ENCODE measurements around the gene KCNF1. TPM values are rescaled to one million over a fixed set of nuclear protein-coding genes. Genes with fewer than 3 reads are reported as not detected.

KCNF1 gene
- total and polyA plus RNA-seq, 9 donors, result 0.11 to 0.30 (median 0.14) TPM; not detected in 5

DNA sequence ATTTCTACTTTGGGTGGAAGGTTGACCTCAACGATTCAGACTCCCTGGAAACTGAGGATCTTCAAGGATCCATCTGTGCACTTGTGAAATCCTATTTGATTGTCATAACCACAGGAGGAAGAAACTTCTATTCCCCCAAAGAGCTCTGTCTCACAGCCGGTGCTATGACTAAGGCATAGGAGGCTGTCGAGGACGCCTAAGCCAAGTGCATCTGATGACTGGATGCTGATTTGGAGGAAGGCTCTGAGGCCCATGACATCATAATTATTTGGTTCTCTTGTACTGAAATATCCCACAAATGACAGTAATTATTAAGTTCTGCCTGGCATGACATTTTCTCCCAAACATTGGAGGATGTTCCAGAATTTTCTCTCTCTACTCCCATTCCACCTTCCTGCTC is 13.8 kb upstream of the KCNF1 start:
- no peak overlapping the region for H3K4me3 ChIP-seq
- no peaks in the 10 kb centered on the region for H3K9me3 ChIP-seq
- H3K4me1 ChIP-seq (ENCODE audit: insufficient read depth), result no peaks in the 10 kb centered on the region
- intact Hi-C loops (cut with DNase I), result no loop called here
- H3K27ac ChIP-seq, result no peak overlapping the region
- TF ChIP-seq, protein P1, sequence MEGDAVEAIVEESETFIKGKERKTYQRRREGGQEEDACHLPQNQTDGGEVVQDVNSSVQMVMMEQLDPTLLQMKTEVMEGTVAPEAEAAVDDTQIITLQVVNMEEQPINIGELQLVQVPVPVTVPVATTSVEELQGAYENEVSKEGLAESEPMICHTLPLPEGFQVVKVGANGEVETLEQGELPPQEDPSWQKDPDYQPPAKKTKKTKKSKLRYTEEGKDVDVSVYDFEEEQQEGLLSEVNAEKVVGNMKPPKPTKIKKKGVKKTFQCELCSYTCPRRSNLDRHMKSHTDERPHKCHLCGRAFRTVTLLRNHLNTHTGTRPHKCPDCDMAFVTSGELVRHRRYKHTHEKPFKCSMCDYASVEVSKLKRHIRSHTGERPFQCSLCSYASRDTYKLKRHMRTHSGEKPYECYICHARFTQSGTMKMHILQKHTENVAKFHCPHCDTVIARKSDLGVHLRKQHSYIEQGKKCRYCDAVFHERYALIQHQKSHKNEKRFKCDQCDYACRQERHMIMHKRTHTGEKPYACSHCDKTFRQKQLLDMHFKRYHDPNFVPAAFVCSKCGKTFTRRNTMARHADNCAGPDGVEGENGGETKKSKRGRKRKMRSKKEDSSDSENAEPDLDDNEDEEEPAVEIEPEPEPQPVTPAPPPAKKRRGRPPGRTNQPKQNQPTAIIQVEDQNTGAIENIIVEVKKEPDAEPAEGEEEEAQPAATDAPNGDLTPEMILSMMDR (IDR thresholded peaks at IDR 0.05), result no peak
- TF ChIP-seq EP300 (IDR thresholded peaks at IDR 0.05), result no peak
- TF ChIP-seq POLR2A (IDR thresholded peaks at IDR 0.05), result no peak
- no peaks in the 10 kb centered on the region for H3K36me3 ChIP-seq
- 85 to 88% (median 85%) methylated on average over 4 of the region's 4 CpGs for WGBS, 3 donors
- DNase-seq, result no peak
- no peaks in the 10 kb centered on the region for H3K27me3 ChIP-seq

DNA sequence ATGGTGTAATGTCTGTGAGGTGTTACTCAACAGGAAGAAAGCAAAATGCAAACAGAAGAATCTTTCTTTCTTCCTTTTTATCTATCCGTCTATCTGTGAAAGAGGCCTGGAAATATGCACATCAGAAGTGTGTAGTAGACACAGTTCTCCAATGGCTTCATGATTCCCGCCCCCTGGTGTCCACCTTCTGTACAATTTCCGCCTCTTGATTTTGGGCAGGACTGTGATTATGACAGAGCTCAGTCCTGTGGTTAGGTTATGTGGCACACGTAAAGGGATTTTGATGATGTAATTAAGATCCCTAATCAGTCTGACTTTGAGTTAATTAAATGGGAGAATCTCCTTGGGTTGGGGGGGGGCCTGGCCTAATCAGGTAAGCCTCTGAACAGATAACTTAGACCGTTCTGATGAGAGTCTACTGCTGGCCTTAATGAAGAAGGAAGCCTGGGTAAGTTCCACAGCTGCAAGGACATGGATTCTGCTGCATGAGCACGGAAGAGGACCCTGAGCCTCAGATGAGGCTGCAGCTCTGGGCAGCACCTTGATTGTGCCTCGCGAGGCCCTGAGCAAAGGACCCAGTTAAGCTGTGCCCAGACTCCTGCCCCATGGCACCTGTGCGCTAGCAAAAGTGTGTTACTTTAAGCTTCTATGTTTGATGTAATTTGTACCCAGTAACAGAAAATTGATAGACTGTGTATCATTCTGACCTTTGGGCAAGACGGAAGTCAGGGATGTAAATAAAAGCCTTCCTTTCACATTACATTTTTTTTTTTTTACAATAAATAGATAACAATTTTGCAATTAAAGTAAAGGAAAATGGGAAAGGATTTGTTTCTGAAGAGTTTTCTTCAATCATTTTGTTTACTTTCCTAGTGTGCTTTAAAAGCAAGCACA is 11.3 kb upstream of the KCNF1 start:
- H3K27ac ChIP-seq, result no peak overlapping the region
- no peaks in the 10 kb centered on the region for H3K9me3 ChIP-seq
- H3K4me1 ChIP-seq (ENCODE audit: insufficient read depth), result no peaks in the 10 kb centered on the region
- no peak for TF ChIP-seq EP300 (IDR thresholded peaks at IDR 0.05)
- no peaks in the 10 kb centered on the region for H3K27me3 ChIP-seq
- DNase-seq, result no peak
- WGBS, 3 donors, result 85 to 94% (median 86%) methylated on average over 10 of the region's 10 CpGs
- H3K36me3 ChIP-seq, result no peaks in the 10 kb centered on the region
- H3K4me3 ChIP-seq, result no peak overlapping the region
- intact Hi-C loops (cut with DNase I), result no loop called here

DNA sequence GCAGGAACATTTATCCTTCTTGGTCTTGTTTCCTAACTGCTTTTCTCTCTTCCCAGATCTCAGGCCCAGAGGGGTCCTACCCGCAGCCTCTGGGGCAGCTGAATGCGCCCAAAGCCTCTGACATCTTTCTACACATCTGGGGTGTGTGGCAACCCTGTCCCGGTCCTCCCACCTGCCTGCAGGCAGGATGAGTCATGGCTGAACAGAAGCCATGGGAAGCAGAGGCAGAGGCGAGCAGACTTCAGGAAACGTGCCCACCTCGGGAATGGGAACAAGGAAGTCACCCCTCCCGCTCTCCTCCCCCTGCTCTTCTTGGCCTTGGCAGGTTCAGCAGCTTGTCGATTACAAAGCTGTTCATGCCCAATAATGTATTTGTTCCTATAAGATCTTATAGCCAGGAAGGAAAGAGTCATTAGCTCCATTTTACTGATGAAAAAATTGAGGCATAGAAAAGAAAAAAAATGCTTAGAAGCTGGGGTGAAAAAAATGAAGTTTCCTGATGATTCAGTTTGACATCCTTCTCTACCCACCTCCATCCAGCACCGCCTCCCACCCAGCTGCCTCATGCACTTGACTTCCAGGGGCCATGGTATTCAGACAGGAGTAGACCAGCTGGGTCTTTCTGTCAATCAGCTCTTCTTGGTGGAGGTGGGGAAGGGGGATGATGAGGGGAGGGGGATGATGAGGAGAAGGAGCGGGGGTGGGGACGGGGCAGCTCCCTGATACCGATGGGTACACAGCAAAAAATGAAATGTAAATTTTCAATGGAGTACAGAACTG is 10.4 kb upstream of the KCNF1 start:
- no peak for DNase-seq
- intact Hi-C loops (cut with DNase I), result no loop called here

DNA sequence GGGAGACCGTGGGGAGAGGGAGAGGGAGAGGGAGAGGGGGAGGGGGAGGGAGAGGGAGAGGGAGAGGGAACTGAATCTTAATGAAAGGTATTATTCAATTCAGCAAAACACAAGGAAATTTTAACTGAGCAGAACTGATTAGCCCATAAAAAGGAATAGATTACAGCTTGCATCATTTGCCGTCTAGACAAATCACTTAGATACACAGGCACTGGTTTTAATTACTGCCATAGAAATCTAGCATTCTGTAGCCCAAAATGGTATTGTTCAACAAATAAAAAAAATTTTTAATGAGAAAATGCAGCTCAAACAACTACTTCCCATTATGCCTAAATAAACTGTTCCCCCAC is 7.9 kb upstream of the KCNF1 start:
- Histone ChIP-seq H3K9me3 (no peaks in the 10 kb centered on the region), H3K27ac (no peak overlapping the region), H3K27me3 (no peaks in the 10 kb centered on the region), H3K4me3 (no peak overlapping the region), H3K4me1 (ENCODE audit: insufficient read depth) (no peaks in the 10 kb centered on the region), H3K36me3 (no peaks in the 10 kb centered on the region)
- TF ChIP-seq, protein P1 (IDR thresholded peaks at IDR 0.05), result no peak
- TF ChIP-seq POLR2A (IDR thresholded peaks at IDR 0.05) (no peak), EP300 (IDR thresholded peaks at IDR 0.05) (no peak)
- intact Hi-C loops (cut with DNase I), result no loop called here
- DNase-seq, result no peak
- 48 to 68% (median 65%) methylated on average over 1 to 2 of the region's 2 CpGs for WGBS, 3 donors

More for the DNA sequence above, 10.4 kb upstream of the KCNF1 start:
- Histone ChIP-seq H3K36me3 (no peaks in the 10 kb centered on the region), H3K4me3 (no peak overlapping the region), H3K9me3 (no peaks in the 10 kb centered on the region), H3K27ac (no peak overlapping the region), H3K27me3 (no peaks in the 10 kb centered on the region), H3K4me1 (ENCODE audit: insufficient read depth) (no peaks in the 10 kb centered on the region)
- TF ChIP-seq, protein P1 (IDR thresholded peaks at IDR 0.05), result no peak
- 55 to 60% (median 57%) methylated on average over 12 of the region's 12 CpGs for WGBS, 3 donors

DNA sequence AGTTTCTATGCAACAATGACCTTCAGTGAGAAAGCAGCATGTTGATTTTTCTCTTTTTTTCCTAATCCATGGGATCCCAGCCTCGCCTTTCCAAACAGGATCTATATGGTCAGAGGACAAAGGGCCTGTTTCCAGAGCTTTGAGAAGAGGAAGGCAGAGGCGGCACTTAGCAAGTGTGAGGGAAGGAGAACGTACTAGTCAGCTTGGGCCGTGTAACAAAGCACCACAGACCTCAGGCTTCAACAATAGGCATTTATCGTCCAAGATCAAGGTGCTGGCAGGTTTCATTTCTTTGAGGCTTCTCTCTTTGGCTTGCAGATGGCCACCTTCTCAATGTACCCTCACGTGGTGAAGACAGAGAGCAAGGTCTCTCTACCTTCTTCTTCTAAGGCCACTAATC is 7.3 kb upstream of the KCNF1 start:
- Histone ChIP-seq H3K4me1 (ENCODE audit: insufficient read depth) (no peaks in the 10 kb centered on the region), H3K36me3 (no peaks in the 10 kb centered on the region), H3K4me3 (no peak overlapping the region), H3K27ac (no peak overlapping the region), H3K27me3 (no peaks in the 10 kb centered on the region), H3K9me3 (no peaks in the 10 kb centered on the region)
- no peak for TF ChIP-seq EP300 (IDR thresholded peaks at IDR 0.05)
- TF ChIP-seq POLR2A (IDR thresholded peaks at IDR 0.05), result no peak
- TF ChIP-seq, protein P1 (IDR thresholded peaks at IDR 0.05), result no peak
- no peak for DNase-seq
- intact Hi-C loops (cut with DNase I), result no loop called here
- WGBS, 3 donors, result 86 to 91% (median 91%) methylated on average over 6 of the region's 6 CpGs
